ENCODE data around the gene ARL15.

DNA sequence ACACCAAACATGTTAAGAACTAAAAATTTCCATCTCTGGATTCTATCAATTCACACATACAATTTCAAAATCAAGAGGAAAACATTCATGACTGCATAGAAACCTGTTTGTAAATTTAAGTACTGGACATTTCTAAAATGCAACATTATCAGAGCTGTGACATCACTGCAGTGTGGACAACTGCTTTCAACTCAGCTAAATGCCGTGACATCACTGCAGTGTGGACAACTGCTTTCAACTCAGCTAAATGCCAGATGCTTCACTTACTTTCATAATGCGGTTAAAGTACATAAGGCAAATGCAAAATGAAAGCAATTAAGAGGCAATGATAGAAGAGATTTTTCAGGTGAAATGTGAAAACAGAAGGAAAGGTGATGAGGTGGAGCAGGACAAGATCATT lies 161.5 kb downstream of the ARL15 start:
- TF ChIP-seq, protein P1, sequence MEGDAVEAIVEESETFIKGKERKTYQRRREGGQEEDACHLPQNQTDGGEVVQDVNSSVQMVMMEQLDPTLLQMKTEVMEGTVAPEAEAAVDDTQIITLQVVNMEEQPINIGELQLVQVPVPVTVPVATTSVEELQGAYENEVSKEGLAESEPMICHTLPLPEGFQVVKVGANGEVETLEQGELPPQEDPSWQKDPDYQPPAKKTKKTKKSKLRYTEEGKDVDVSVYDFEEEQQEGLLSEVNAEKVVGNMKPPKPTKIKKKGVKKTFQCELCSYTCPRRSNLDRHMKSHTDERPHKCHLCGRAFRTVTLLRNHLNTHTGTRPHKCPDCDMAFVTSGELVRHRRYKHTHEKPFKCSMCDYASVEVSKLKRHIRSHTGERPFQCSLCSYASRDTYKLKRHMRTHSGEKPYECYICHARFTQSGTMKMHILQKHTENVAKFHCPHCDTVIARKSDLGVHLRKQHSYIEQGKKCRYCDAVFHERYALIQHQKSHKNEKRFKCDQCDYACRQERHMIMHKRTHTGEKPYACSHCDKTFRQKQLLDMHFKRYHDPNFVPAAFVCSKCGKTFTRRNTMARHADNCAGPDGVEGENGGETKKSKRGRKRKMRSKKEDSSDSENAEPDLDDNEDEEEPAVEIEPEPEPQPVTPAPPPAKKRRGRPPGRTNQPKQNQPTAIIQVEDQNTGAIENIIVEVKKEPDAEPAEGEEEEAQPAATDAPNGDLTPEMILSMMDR (IDR thresholded peaks at IDR 0.05), result no peak
- TF ChIP-seq POLR2A (IDR thresholded peaks at IDR 0.05), result no peak
- no peak for TF ChIP-seq POLR2AphosphoS5 (IDR thresholded peaks at IDR 0.05)
- TF ChIP-seq EP300 (IDR thresholded peaks at IDR 0.05), result no peak
